Neuronal stem cell (in vitro differentiated cells): Measurements from ENCODE around the gene ART3.

Experiments
- DNase-seq: peaks from one replicate; pipeline ENCODE4 v3.0.0-alpha.2; 2013; ENCODE audit warnings: low spot score
- H2AFZ ChIP-seq: one replicate; pipeline ENCODE4 v1.6.1; 2013; ENCODE audit warnings: mild to moderate bottlenecking, low read length, inconsistent platforms
- H2AK5ac ChIP-seq: 2 replicates; pipeline ENCODE4 v1.6.1; 2013; ENCODE audit warnings: low read depth, mild to moderate bottlenecking, inconsistent platforms, low read length, moderate library complexity, mixed read lengths
- H2BK120ac ChIP-seq: 2 replicates; pipeline ENCODE4 v1.6.1; 2013; ENCODE audit warnings: low read depth, mild to moderate bottlenecking, inconsistent platforms, low read length, moderate library complexity, mixed read lengths
- H2BK12ac ChIP-seq: one replicate; pipeline ENCODE4 v1.6.1; 2013; ENCODE audit warnings: low read length, inconsistent platforms
- H2BK15ac ChIP-seq: 2 replicates; pipeline ENCODE4 v1.6.1; 2013; ENCODE audit warnings: mild to moderate bottlenecking, low read length, inconsistent platforms, mixed read lengths
- H2BK5ac ChIP-seq: one replicate; pipeline ENCODE4 v1.6.1; 2013; ENCODE audit warnings: inconsistent platforms, mild to moderate bottlenecking, low read length, moderate library complexity
- H3K14ac ChIP-seq: one replicate; pipeline ENCODE4 v1.6.1; 2013; ENCODE audit warnings: low read length, inconsistent platforms
- H3K18ac ChIP-seq: 2 replicates; pipeline ENCODE4 v1.6.1; 2013; ENCODE audit warnings: low read length, inconsistent platforms
- H3K23ac ChIP-seq: 2 replicates; pipeline ENCODE4 v1.6.1; 2013; ENCODE audit warnings: low read depth, mild to moderate bottlenecking, mixed read lengths, low read length, inconsistent platforms; ENCODE audit not compliant: poor library complexity
- H3K27ac ChIP-seq: replicated peaks from 3 replicates; pipeline ENCODE4 v1.5.1; 2013; ENCODE audit warnings: low read length, inconsistent platforms
- H3K27me3 ChIP-seq, 3 experiments: 2 replicates each; pipeline ENCODE4 v1.6.1; 2013; ENCODE audit warnings: low read length in 3 of 3, mild to moderate bottlenecking in 2 of 3, inconsistent platforms in 1 of 3, low read depth in 1 of 3, mixed read lengths in 1 of 3, moderate library complexity in 1 of 3; ENCODE audit not compliant: control insufficient read depth in 3 of 3, insufficient read depth in 3 of 3
- H3K36me3 ChIP-seq, 2 donors: replicated peaks in 1 of 2; 2 replicates each; pipeline ENCODE4 v1.6.1; 2013; ENCODE audit warnings: low read length in 2 of 2; ENCODE audit not compliant: control insufficient read depth in 2 of 2, insufficient read depth in 2 of 2
- H3K4ac ChIP-seq: 2 replicates; pipeline ENCODE4 v1.6.1; 2013; ENCODE audit warnings: inconsistent platforms, mild to moderate bottlenecking, low read length, moderate library complexity
- H3K4me1 ChIP-seq, 2 donors: 1 replicate in 1 of 2; 2 replicates in 1 of 2; pipeline ENCODE4 v1.6.1; 2013; ENCODE audit warnings: low read length in 2 of 2, low read depth in 1 of 2; ENCODE audit not compliant: control insufficient read depth in 2 of 2, insufficient read depth in 1 of 2
- H3K4me2 ChIP-seq: one replicate; pipeline ENCODE4 v1.6.1; 2013; ENCODE audit warnings: mild to moderate bottlenecking, low read length, inconsistent platforms; ENCODE audit not compliant: insufficient read depth, poor library complexity, severe bottlenecking
- H3K4me3 ChIP-seq, 2 donors: 2 replicates each; pipeline ENCODE4 v1.5.1; 2013; ENCODE audit warnings: low read length in 2 of 2, mild to moderate bottlenecking in 2 of 2, inconsistent platforms in 1 of 2, moderate library complexity in 1 of 2
- H3K79me1 ChIP-seq: one replicate; pipeline ENCODE4 v1.6.1; 2013; ENCODE audit warnings: low read depth, mild to moderate bottlenecking, inconsistent platforms, low read length, moderate library complexity
- H3K9ac ChIP-seq: one replicate; pipeline ENCODE4 v1.6.1; 2013; ENCODE audit warnings: mild to moderate bottlenecking, low read depth, low read length, inconsistent platforms; ENCODE audit not compliant: poor library complexity
- H3K9me3 ChIP-seq, 2 donors: replicated peaks in 1 of 2; 2 replicates each; pipeline versions ENCODE3 to v1.6.1; 2013; ENCODE audit warnings: low read length in 2 of 2, mild to moderate bottlenecking in 2 of 2, inconsistent platforms in 1 of 2, low read depth in 1 of 2, mixed read lengths in 1 of 2, moderate library complexity in 1 of 2; ENCODE audit not compliant: control insufficient read depth in 2 of 2, insufficient read depth in 1 of 2
- H4K8ac ChIP-seq: one replicate; pipeline ENCODE4 v1.6.1; 2013; ENCODE audit warnings: low read depth, mild to moderate bottlenecking, inconsistent platforms, low read length, moderate library complexity
- H4K91ac ChIP-seq: one replicate; pipeline ENCODE4 v1.6.1; 2013; ENCODE audit warnings: low read length, low read depth, mild to moderate bottlenecking, inconsistent platforms; ENCODE audit not compliant: poor library complexity
- WGBS, 2 donors: extraction: QIAGEN DNeasy Blood & Tissue Kit; methylation state at CpG; one replicate each; pipeline ENCODE4 v1.1.7; 2013; ENCODE audit warnings: missing lambda C conversion rate in 2 of 2, mixed read lengths in 1 of 2; ENCODE audit not compliant: insufficient read length in 2 of 2, insufficient replicate concordance in 1 of 2; ENCODE audit errors: extremely low coverage in 2 of 2; 5-methylcytosine and 5-hydroxymethylcytosine counted together

Gene ART3

DNA sequence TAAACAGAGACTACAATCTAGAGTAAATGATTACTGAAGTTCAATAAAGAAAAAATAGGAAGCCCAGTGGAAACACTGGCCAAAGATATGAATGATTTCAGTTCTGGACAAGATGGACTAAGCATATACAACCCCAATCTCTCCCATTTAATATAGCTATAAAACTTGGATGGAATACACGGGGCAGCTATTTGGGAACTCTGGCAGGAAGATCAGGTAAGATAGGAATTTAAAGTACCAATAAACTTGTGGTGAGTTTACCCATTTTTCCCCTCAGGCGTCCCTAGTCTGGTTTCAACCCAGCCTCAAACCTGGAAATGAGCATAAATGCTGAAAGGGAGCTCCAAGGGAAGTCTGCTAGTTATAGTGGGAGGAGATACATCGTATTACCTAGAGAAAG, 53.2 kb downstream of the ART3 start:
- Histone ChIP-seq H3K9me3 (no peaks in the 10 kb centered on the region), H3K27ac (no peak overlapping the region), H2AFZ (no peak overlapping the region), H3K4ac (no peak overlapping the region), H3K36me3 (peaks cover 6 to 92% of the 10 kb centered on the region in 2 donors), H2BK5ac (no peak overlapping the region), H2BK15ac (no peak overlapping the region), H4K8ac (no peak overlapping the region), H3K79me1 (no peaks in the 10 kb centered on the region), H3K14ac (no peak overlapping the region), H4K91ac (no peak overlapping the region), H3K4me1 (no peaks in the 10 kb centered on the region), H3K27me3 (no peaks in the 10 kb centered on the region), H3K23ac (no peak overlapping the region), H3K4me3 (no peak overlapping the region), H2BK120ac (no peak overlapping the region), H2BK12ac (no peak overlapping the region), H3K9ac (no peak overlapping the region), H3K18ac (no peak overlapping the region), H2AK5ac (no peak overlapping the region), H3K4me2 (no peak overlapping the region)
- no CpG with 5 or more reads among the region's 3 CpGs for WGBS, 2 donors
- no peak for DNase-seq

DNA sequence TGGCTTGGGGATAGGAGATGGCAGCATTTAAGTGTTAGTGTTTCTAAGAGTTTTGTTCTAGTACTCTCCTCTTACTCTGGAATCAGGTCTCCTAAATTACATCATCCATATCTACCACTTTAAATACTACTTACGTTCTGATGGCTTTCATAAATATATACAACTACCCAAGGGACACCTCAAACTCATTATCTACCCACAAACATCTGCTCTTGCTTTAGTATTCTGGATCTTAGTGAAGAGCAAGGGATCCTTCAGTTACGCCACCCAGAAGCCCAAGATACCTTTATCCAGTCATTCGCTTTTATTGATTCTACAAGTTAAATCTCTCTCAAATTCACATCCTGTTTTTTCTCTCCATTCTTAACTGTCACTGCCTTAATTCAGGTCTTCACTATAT, 66.7 kb downstream of the ART3 start:
- Histone ChIP-seq H3K9me3 (no peaks in the 10 kb centered on the region), H3K9ac (no peak overlapping the region), H3K4ac (no peak overlapping the region), H2BK12ac (no peak overlapping the region), H3K14ac (no peak overlapping the region), H3K23ac (no peak overlapping the region), H3K79me1 (peaks cover 4% of the 10 kb centered on the region), H3K18ac (no peak overlapping the region), H2BK15ac (no peak overlapping the region), H4K8ac (no peak overlapping the region), H4K91ac (no peak overlapping the region), H2AFZ (no peak overlapping the region), H3K27ac (no peak overlapping the region), H2BK5ac (no peak overlapping the region), H2BK120ac (no peak overlapping the region), H3K36me3 (peaks cover 8 to 91% of the 10 kb centered on the region in 2 donors), H3K4me2 (no peak overlapping the region), H2AK5ac (no peak overlapping the region), H3K27me3 (no peaks in the 10 kb centered on the region), H3K4me3 (no peak overlapping the region), H3K4me1 (peaks cover 0 to 1% of the 10 kb centered on the region in 2 donors)
- no CpG with 5 or more reads among the region's 3 CpGs for WGBS, 2 donors
- no peak for DNase-seq

DNA sequence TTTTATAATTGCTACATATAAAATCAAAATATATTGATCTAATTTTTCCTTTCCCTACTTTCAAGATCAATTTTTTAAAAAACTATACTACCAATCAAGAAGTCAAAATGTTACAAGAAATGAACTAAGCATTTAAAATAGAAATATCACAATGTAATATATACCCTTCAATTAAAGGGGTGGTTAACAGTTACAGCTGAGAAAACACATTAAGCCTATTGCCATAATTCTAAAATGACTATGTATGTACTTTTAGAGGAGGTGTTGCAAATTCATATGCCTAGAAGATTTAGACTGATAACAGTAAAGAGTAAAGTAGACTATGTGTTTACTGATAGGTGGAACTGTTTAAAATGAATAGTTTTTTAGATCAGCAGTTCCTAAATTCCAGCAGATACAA, 70.0 kb downstream of the ART3 start:
- H3K23ac ChIP-seq, result no peak overlapping the region
- H2BK15ac ChIP-seq, result no peak overlapping the region
- H3K14ac ChIP-seq, result no peak overlapping the region
- no peak overlapping the region for H3K4me3 ChIP-seq
- no peak overlapping the region for H2AFZ ChIP-seq
- H3K4me1 ChIP-seq, result peaks cover 0 to 10% of the 10 kb centered on the region in 2 donors
- no peak overlapping the region for H4K91ac ChIP-seq
- H3K4ac ChIP-seq, result no peak overlapping the region
- H3K36me3 ChIP-seq, result peaks cover 5 to 58% of the 10 kb centered on the region in 2 donors
- no peak overlapping the region for H3K27ac ChIP-seq
- H3K27me3 ChIP-seq, result no peaks in the 10 kb centered on the region
- no peak overlapping the region for H3K18ac ChIP-seq
- DNase-seq, result no peak
- no peak overlapping the region for H2BK5ac ChIP-seq
- H3K79me1 ChIP-seq, result peaks cover 12% of the 10 kb centered on the region
- H3K4me2 ChIP-seq, result no peak overlapping the region
- no peak overlapping the region for H2BK12ac ChIP-seq
- H3K9me3 ChIP-seq, result no peaks in the 10 kb centered on the region
- no peak overlapping the region for H2BK120ac ChIP-seq
- no peak overlapping the region for H2AK5ac ChIP-seq
- no peak overlapping the region for H3K9ac ChIP-seq
- H4K8ac ChIP-seq, result no peak overlapping the region

DNA sequence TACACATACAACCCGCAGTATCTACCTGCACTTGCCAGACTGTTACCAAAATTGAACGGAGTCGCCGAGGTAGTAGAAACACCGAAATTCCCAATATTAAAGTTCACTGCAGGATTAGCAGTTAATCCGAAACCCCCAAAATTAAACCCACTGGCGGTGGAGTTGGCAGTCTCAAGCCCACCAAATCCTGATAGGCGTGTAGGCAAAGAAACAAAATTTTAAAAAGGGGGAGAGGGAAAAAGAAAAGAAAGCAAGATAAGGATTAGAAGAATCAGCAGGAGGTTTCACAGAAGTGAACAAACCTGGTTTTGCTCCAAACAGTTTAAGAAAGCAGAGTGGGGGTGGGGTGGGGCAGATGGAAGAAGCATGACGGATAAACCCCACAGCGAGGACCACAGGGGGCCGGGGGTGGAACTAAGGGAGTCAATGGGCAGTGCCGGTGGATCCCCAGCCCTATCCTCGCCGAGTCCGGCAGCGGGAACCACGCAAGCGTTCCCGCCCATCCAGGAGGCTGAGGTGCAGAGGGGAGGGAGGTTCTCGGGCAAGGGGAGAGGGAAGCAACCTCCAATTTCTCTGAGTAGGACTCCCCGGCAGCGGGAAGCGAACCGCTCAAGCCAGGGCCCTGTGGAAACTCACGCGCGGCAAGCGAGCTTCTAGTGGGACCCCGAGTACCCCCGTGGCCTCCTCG, 73.1 kb downstream of the ART3 start:
- Histone ChIP-seq H3K27me3 (no peaks in the 10 kb centered on the region), H4K91ac (peak overlapping the region; percentile 81), H2BK12ac (peak overlapping the region; percentile 41), H3K4me3 (peak overlapping the region; percentile 85 to 98), H3K36me3 (peaks cover 3 to 27% of the 10 kb centered on the region in 2 donors), H2AK5ac (peak overlapping the region; percentile 75), H3K23ac (peak overlapping the region; percentile 98), H3K14ac (no peak overlapping the region), H3K4me1 (peaks cover 0 to 10% of the 10 kb centered on the region in 2 donors), H3K9ac (peak overlapping the region; percentile 88), H2BK15ac (peak overlapping the region; percentile 49), H4K8ac (no peak overlapping the region), H3K4me2 (peak overlapping the region; percentile 75), H3K9me3 (no peaks in the 10 kb centered on the region), H3K79me1 (peaks cover 10% of the 10 kb centered on the region), H3K4ac (no peak overlapping the region), H2AFZ (peak overlapping the region; percentile 89), H3K18ac (peak overlapping the region; percentile 97), H2BK120ac (peak overlapping the region; percentile 47), H3K27ac (peak overlapping the region; percentile 95), H2BK5ac (peak overlapping the region; percentile 95)
- WGBS, 2 donors, result no CpG with 5 or more reads among the region's 31 CpGs
- peak; percentile 79 for DNase-seq
